ENCODE data around the gene DHH. TPM values are rescaled to one million over a fixed set of nuclear protein-coding genes. Genes with fewer than 3 reads are reported as not detected.

The DHH gene
- total and polyA plus RNA-seq, 9 of the 15 experiments (the other 6 are each of a cell fraction or from before 2014, with no cell fraction given) = 0.07 to 2.6 (median 0.54) TPM

DNA sequence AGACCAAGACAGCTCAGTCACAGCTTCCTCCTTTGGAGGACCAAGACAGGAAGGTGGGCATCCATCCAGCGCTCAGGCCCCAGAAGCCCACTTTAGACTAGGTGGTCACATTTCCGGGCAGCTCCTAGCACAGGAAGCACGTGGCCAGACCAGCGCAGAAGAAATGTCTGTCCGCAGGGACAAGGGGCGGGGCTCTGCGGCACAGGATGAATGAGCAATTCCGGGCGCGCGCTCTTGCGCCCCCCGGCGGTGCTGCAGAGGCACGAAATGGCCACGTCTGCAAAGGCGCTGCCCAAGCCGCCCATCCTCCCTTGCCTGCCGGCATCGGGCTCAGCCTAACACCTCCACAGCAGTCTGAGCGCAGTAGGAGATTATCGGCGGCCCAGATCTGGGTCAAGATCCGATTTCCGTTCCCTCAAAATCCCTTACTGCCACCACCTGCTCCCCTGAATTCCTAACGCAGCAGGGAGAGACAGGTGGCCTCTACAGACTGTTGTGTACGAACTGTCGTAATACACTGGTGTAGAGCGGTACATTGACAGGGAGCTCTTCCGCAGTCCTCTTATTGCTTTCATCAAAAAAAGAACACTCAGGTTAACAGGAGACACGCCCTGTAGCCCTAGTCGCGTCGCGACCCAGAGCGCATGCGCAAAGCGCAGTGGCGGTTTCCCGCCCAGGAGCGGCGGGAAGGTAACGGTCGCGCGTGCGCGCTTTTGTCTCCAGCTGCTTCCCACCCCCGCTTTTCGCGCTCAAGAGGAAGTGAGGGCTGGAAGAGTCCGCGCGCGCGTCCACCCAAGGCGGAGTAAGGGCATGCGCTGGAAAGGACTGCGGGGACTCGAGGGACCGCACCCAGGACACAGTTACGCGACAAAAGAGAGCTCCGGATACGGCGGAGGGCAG lies 35.8 kb upstream of the DHH start (continued):
- TF ChIP-seq ZBTB11 (CRISPR knock-in tag; IDR thresholded peaks at IDR 0.05) = peak in 1 of 3 experiments; percentile 79; a peak in 2 of 6 replicates
- TF ChIP-seq ARID3B (CRISPR knock-in tag; IDR thresholded peaks at IDR 0.05; ENCODE audit: borderline replicate concordance) = no peak
- TF ChIP-seq U2AF2 (optimal IDR thresholded peaks at IDR 0.05; ENCODE audit: low read depth, low read length) = no peak
- TF ChIP-seq TEAD1 (CRISPR knock-in tag; IDR thresholded peaks at IDR 0.05) = peak in 1 of 2 experiments; percentile 90; a peak in 3 of 4 replicates
- TF ChIP-seq GABPA (tag; conservative IDR thresholded peaks at IDR 0.05; ENCODE audit: low read depth) = peak; percentile 82
- TF ChIP-seq ZNF146 (CRISPR knock-in tag; IDR thresholded peaks at IDR 0.05; ENCODE audit: unreplicated experiment) = no peak
- TF ChIP-seq CHD2 (IDR thresholded peaks at IDR 0.05; ENCODE audit: low read depth, low read length) = peak; percentile 9
- peak; percentile 21; the same call in 1 of the 2 replicates for TF ChIP-seq CBFA2T2 (conservative IDR thresholded peaks at IDR 0.05)
- TF ChIP-seq ZNF57 (CRISPR knock-in tag; IDR thresholded peaks at IDR 0.05) = no peak
- peak; percentile 61 for TF ChIP-seq SMC3 (conservative IDR thresholded peaks at IDR 0.05; ENCODE audit: insufficient read depth, low read depth, low read length)
- TF ChIP-seq CBX5 (IDR thresholded peaks at IDR 0.05; ENCODE audit: borderline replicate concordance, low read depth) = no peak
- no peak for TF ChIP-seq DDX20 (tag; IDR thresholded peaks at IDR 0.05; ENCODE audit: low read depth)
- no peak for TF ChIP-seq ZSCAN32 (CRISPR knock-in tag; IDR thresholded peaks at IDR 0.05)
- TF ChIP-seq ZNF263 (CRISPR knock-in tag; IDR thresholded peaks at IDR 0.05; ENCODE audit: borderline replicate concordance) = peak; percentile 48; the same call in 1 of the 2 replicates
- peak; percentile 70 for TF ChIP-seq RNF2 (IDR thresholded peaks at IDR 0.05)
- TF ChIP-seq ZNF217 (CRISPR knock-in tag; IDR thresholded peaks at IDR 0.05) = no peak
- TF ChIP-seq MBD1 (CRISPR knock-in tag; IDR thresholded peaks at IDR 0.05) = no peak
- no peak for TF ChIP-seq KAT8 (IDR thresholded peaks at IDR 0.05; ENCODE audit: low read depth)
- TF ChIP-seq USF2 (CRISPR knock-in tag; IDR thresholded peaks at IDR 0.05) = peak; percentile 83
- no peak for TF ChIP-seq NUFIP1 (IDR thresholded peaks at IDR 0.05; ENCODE audit: partially characterized antibody)
